Astrocyte of the spinal cord (primary cell): ENCODE data around the gene ANXA4.

Experiments used
- DNase-seq: peaks from one replicate; pipeline ENCODE4 v3.0.0; 2011; ENCODE audit warnings: low read depth, low spot score
- H3K4me3 ChIP-seq: 2 replicates; pipeline ENCODE4 v1.5.1; 2011; ENCODE audit warnings: low read depth, mild to moderate bottlenecking, low read length, moderate library complexity
- CTCF ChIP-seq: IDR thresholded peaks from 2 replicates; pipeline ENCODE4 v1.5.1; 2012; ENCODE audit warnings: low read depth, mild to moderate bottlenecking, low read length, inconsistent platforms
- in situ Hi-C: cut with HindIII; loops from 2 replicates; pipeline ENCODE4 v1.10.0; 2017; ENCODE audit warnings: low sequenced_read_pairs

ANXA4 gene

GRCh38 chr2:69774984-69775982 is 33.3 kb downstream of the ANXA4 start:
- H3K4me3 ChIP-seq, result no peak overlapping the region
- DNase-seq, result peak; percentile 51
- in situ Hi-C loops, result no loop called here
- no peak for TF ChIP-seq CTCF

- no peak for TF ChIP-seq CTCF
- no peak overlapping the region for H3K4me3 ChIP-seq
- no peak for DNase-seq
- in situ Hi-C loops, result no loop called here
Measured at GRCh38 chr2:69776886-69777785, 35.2 kb downstream of the ANXA4 start.

DNA sequence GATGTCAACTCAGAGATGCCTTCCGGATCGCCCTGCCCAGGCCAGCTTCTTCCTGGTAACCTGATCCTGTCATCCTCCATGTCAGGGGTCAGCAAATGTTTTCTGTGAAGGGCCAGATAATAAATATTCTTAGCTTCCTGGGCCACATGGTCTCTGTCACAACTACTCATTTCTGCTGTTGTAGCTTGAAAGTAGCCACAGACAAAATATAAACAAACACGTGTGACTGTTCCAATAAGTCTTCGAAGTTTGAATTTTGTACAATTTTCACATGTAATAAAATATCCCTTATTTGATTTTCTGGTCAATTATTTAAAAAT is 35.8 kb downstream of the ANXA4 start:
- in situ Hi-C loops, result no loop called here
- no peak overlapping the region for H3K4me3 ChIP-seq
- no peak for TF ChIP-seq CTCF
- no peak for DNase-seq

DNA sequence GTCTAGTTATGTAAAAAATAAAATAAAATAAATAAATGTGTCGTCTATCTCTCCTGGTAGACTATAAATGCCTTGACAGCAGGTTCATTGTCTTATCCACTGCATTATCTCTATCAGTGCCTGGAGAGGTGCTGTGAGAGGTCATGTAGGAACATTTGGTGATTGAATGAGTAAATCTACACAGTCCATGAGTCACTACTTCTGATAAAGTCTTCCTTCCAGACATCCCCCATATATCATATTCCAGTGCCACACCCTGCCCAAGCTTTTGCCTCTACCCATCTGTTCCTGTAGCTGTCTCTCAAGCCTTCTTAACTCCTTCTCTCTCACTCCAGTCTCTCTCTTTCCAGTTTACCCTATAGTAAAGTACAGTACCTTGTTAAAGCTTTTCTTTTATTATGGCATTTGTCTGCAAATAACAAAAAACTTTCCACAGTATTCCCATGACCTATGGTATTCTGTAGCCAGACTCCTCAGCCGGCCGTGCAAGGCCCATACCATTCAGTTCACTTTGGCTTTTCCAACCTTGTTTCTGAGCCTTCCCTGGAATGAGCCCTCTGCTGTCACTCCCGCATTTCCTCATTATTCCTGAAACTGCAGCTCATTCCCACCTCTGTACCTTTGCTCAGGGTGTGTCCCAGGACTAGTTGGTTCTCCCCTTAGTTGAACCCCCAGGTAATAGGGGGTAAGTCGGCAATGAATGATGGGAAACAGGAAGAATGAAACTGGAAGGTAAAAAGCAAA is 37.5 kb downstream of the ANXA4 start:
- TF ChIP-seq CTCF, result no peak
- H3K4me3 ChIP-seq, result no peak overlapping the region
- in situ Hi-C loops, result no loop called here
- DNase-seq, result no peak

GRCh38 chr2:69780921-69781320 is 39.0 kb downstream of the ANXA4 start:
- in situ Hi-C loops, result no loop called here
- no peak overlapping the region for H3K4me3 ChIP-seq
- no peak for TF ChIP-seq CTCF
- no peak for DNase-seq
